Kidney (tissue), 14 donors: ENCODE measurements around the gene SYNE1. TPM values are rescaled to one million over a fixed set of nuclear protein-coding genes. Genes with fewer than 3 reads are reported as not detected.

Experiments used
- DNase-seq, 5 donors: peaks; one replicate each; pipeline ENCODE4 v3.0.0-alpha.2; 2013 to 2020
- FAIRE-seq: peaks from 2 replicates; lab custom pipeline; 2012; peaks lifted over from hg19 to GRCh38; lab: Jason Lieb, UNC
- H3K27ac ChIP-seq, 2 donors: one replicate each; pipeline ENCODE4 v1.7.0; 2013; ENCODE audit warnings: low read depth in 2 of 2, low read length in 2 of 2, inconsistent platforms in 1 of 2
- H3K27me3 ChIP-seq: one replicate; pipeline ENCODE4 v1.7.1; 2013; ENCODE audit warnings: low read length, inconsistent platforms; ENCODE audit not compliant: control insufficient read depth, insufficient read depth
- H3K36me3 ChIP-seq, 3 donors: one replicate each; pipeline versions ENCODE4 v1.7.0 to v1.7.1; 2013; ENCODE audit warnings: low read length in 3 of 3, control low read depth in 1 of 3, inconsistent platforms in 1 of 3; ENCODE audit not compliant: insufficient read depth in 3 of 3, control insufficient read depth in 2 of 3
- H3K4me1 ChIP-seq, 3 donors: one replicate each; pipeline versions ENCODE4 v1.7.0 to v1.7.1; 2013; ENCODE audit warnings: low read length in 3 of 3, inconsistent platforms in 1 of 3, low read depth in 1 of 3; ENCODE audit not compliant: control insufficient read depth in 2 of 3, insufficient read depth in 2 of 3
- H3K4me3 ChIP-seq, 3 donors: one replicate each; pipeline versions ENCODE4 v1.7.0 to v1.8.1; 2013; ENCODE audit warnings: low read length in 3 of 3, control low read depth in 1 of 3, inconsistent platforms in 1 of 3
- H3K9ac ChIP-seq, 3 donors: one replicate each; pipeline versions ENCODE4 v1.7.0 to v1.7.1; 2013; ENCODE audit warnings: low read length in 3 of 3, control low read depth in 1 of 3, inconsistent platforms in 1 of 3
- H3K9me3 ChIP-seq, 3 donors: one replicate each; pipeline versions ENCODE4 v1.7.0 to v1.7.1; 2013; ENCODE audit warnings: low read length in 3 of 3, control low read depth in 1 of 3, inconsistent platforms in 1 of 3; ENCODE audit not compliant: control insufficient read depth in 2 of 3, insufficient read depth in 1 of 3
- intact Hi-C: fragments of 100-400 bp; cut with DNase I; formaldehyde crosslinking; loops from one replicate; pipeline ENCODE4 v1.11.1; 2022
- polyA plus RNA-seq: library from polyadenylated mRNA; stranded (reverse); fragments of 350-450 nt; fragmentation: Illumina TruSeq; extraction: RNeasy Lipid Tissue Mini Kit (QIAGEN cat#74804); gene quantifications from one replicate; pipeline ENCODE4 v1.2.3, GENCODE V29; 2014; ENCODE audit warnings: low read depth, low replicate concordance; ENCODE audit not compliant: insufficient read depth
- total RNA-seq: library from RNA; stranded (reverse); fragmentation: NEBNext Ultra II Directional; extraction: Animal tissue kit (Norgen Biotek cat#: 25700); gene quantifications from one replicate; pipeline ENCODE4 v1.2.1, GENCODE V29; 2021
- TF ChIP-seq, protein P1 (sequence below): IDR thresholded peaks from 3 replicates; pipeline ENCODE4 v1.5.1; 2012; ENCODE audit warnings: mild to moderate bottlenecking, moderate library complexity, borderline replicate concordance; ENCODE audit not compliant: insufficient read depth; ENCODE audit errors: extremely low read depth
- donor health status: control.
- donor health status: control.
- donor health status: control.
- donor health status: control.
- donor health status: control.
- donor health status: DM: yes; HTN: yes; CAD: no.
- donor health status: Normal renal cell carcinoma (clear cell type).

SYNE1 gene
- total and polyA plus RNA-seq, 2 donors from 2014 or later: 47.8 to 216 TPM

DNA sequence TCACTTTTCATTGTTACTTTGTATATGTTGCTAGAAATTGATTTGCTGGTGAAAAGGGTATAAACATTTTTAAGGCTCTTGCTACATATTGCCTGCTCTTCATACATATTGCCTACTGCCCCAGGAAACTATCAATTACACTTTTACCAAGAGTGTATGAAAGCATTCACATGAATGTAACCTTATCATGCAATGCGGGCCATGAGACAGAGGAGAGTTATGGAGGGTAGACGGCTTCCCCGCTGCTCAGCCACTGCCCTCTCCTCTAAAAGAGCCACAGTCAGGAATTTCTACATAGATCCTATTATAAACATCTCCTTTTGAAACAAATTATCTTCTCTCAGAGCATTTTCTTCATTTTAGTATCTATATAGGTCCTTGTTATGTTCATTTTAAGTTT, 565.3 kb downstream of the SYNE1 start:
- Histone ChIP-seq H3K4me1 (no peaks in the 10 kb centered on the region), H3K9me3 (peaks cover 0 to 13% (median 0%) of the 10 kb centered on the region in 3 donors), H3K27me3 (no peaks in the 10 kb centered on the region), H3K4me3 (no peak overlapping the region), H3K27ac (no peak overlapping the region), H3K9ac (no peak overlapping the region), H3K36me3 (no peaks in the 10 kb centered on the region)
- intact Hi-C loops: no loop called here
- FAIRE-seq (no peak), DNase-seq (no peak)
- TF ChIP-seq, protein P1, sequence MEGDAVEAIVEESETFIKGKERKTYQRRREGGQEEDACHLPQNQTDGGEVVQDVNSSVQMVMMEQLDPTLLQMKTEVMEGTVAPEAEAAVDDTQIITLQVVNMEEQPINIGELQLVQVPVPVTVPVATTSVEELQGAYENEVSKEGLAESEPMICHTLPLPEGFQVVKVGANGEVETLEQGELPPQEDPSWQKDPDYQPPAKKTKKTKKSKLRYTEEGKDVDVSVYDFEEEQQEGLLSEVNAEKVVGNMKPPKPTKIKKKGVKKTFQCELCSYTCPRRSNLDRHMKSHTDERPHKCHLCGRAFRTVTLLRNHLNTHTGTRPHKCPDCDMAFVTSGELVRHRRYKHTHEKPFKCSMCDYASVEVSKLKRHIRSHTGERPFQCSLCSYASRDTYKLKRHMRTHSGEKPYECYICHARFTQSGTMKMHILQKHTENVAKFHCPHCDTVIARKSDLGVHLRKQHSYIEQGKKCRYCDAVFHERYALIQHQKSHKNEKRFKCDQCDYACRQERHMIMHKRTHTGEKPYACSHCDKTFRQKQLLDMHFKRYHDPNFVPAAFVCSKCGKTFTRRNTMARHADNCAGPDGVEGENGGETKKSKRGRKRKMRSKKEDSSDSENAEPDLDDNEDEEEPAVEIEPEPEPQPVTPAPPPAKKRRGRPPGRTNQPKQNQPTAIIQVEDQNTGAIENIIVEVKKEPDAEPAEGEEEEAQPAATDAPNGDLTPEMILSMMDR: no peak

Other genes starting within 250 kb of the SYNE1 start
- gene MYCT1, start 60.5 kb upstream of the SYNE1 start, total RNA-seq: 14.2 TPM
- 6.4 TPM for gene MYCT1, start 60.5 kb upstream of the SYNE1 start, polyA plus RNA-seq
- gene VIP, start 113.4 kb upstream of the SYNE1 start, total RNA-seq: 0.76 TPM
- gene VIP, start 113.4 kb upstream of the SYNE1 start, polyA plus RNA-seq: 1.4 TPM